OCI-LY3 (cell line): ENCODE measurements around the gene RPS6KB1.

Source experiments
- H2AFZ ChIP-seq: fragments of 200-600, 300-600 bp; shearing (Covaris generic); 2 replicates; pipeline ENCODE4 v1.6.0; 2014; ENCODE audit warnings: antibody characterized with exemption, low read depth, low read length
- H3K27ac ChIP-seq: fragments of 200-600, 300-600 bp; sonication (generic); 2 replicates; pipeline ENCODE4 v1.5.1; 2014; ENCODE audit warnings: mild to moderate bottlenecking, low read length, moderate library complexity, mixed read lengths
- H3K27me3 ChIP-seq: fragments of 200-600, 300-600 bp; sonication (generic); 2 replicates; pipeline ENCODE4 v1.6.1; 2014; ENCODE audit warnings: low read depth, low read length, mixed read lengths
- H3K36me3 ChIP-seq: fragments of 200-600, 300-600 bp; sonication (generic); replicated peaks from 2 replicates; pipeline ENCODE3; 2014; ENCODE audit warnings: low read depth, low read length, mixed read lengths
- H3K4me1 ChIP-seq: fragments of 300-600, 200-600 bp; sonication (generic); 2 replicates; pipeline ENCODE4 v1.6.1; 2014; ENCODE audit warnings: low read length, mixed read lengths
- H3K4me2 ChIP-seq: fragments of 200-600, 300-600 bp; sonication (generic); 2 replicates; pipeline ENCODE4 v1.6.1; 2014; ENCODE audit warnings: low read length, mixed read lengths
- H3K4me3 ChIP-seq: fragments of 300-600, 200-600 bp; sonication (generic); 2 replicates; pipeline ENCODE4 v1.5.1; 2014; ENCODE audit warnings: antibody characterized with exemption, mild to moderate bottlenecking, low read length, moderate library complexity
- H3K79me2 ChIP-seq: fragments of 300-600, 200-600 bp; shearing (Covaris generic); 2 replicates; pipeline ENCODE4 v1.6.1; 2014; ENCODE audit warnings: mild to moderate bottlenecking, low read length, mixed read lengths
- H3K9ac ChIP-seq: fragments of 300-600, 200-600 bp; shearing (Covaris generic); 2 replicates; pipeline ENCODE4 v1.6.0; 2014; ENCODE audit warnings: mild to moderate bottlenecking, low read length, moderate library complexity
- H3K9me3 ChIP-seq: fragments of 200-600, 300-600 bp; shearing (Covaris generic); 2 replicates; pipeline ENCODE4 v1.6.1; 2014; ENCODE audit warnings: low read length, mixed read lengths; ENCODE audit not compliant: insufficient read depth
- H4K20me1 ChIP-seq: fragments of 200-600, 300-600 bp; sonication (generic); 2 replicates; pipeline ENCODE4 v1.6.1; 2016; ENCODE audit warnings: low read length, mixed read lengths; ENCODE audit not compliant: insufficient read depth
- CTCF ChIP-seq: fragments of 200-600, 300-600 bp; sonication (generic); IDR thresholded peaks from 2 replicates; pipeline ENCODE4 v1.5.1; 2014; ENCODE audit warnings: antibody characterized with exemption, low read length, low read depth
- EZH2phosphoT487 ChIP-seq: fragments of 200-600 bp; shearing (Covaris generic); IDR thresholded peaks from 2 replicates; pipeline ENCODE4 v1.6.1; 2018; ENCODE audit warnings: antibody characterized with exemption, mixed run types, low read depth

RPS6KB1 gene

DNA sequence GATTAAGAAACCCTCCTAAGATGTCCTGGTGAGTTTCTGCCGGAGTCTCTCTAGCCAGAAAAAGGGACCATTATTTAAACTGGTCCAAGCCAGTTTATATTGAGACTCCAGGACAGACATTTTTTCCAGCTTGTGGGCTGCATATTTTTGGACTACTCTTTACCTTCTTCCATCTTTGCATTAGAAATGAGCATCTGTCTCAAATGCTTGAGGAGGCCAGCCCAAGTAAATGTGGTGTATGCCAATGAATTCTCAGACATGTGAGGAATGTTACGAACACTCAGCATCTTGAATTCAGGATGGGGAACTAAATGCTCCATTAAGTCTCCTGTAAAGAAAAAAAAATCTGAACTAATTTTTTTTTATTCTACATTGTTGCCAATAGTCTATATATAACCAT is 18.5 kb upstream of the RPS6KB1 start:
- no peaks in the 10 kb centered on the region for H3K79me2 ChIP-seq
- H3K27me3 ChIP-seq: no peaks in the 10 kb centered on the region
- no peaks in the 10 kb centered on the region for H3K36me3 ChIP-seq
- H3K4me1 ChIP-seq: no peaks in the 10 kb centered on the region
- H4K20me1 ChIP-seq: no peaks in the 10 kb centered on the region
- H2AFZ ChIP-seq: no peak overlapping the region
- TF ChIP-seq CTCF: no peak
- no peak for TF ChIP-seq EZH2phosphoT487
- H3K9me3 ChIP-seq: no peaks in the 10 kb centered on the region
- no peak overlapping the region for H3K9ac ChIP-seq
- no peak overlapping the region for H3K27ac ChIP-seq
- H3K4me3 ChIP-seq: no peak overlapping the region
- no peak overlapping the region for H3K4me2 ChIP-seq

DNA sequence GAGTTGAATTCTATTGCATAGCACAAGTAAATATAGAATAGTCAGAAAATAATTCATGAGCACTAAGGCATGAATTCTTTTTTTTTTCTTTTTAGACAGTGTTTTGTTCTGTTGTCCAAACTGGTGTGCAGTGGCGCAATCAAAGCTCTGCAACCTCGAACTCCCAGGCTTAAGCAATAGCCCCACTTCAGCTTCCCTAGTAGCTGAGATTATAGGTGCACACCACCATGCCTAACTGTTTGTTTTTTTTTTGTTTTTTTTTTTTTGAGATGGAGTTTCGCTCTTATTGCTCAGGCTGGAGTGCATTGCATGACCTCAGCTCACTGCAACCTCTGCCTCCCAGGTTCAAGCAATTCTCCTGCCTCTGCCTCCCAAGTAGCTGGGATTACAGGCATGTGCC is 16.8 kb upstream of the RPS6KB1 start:
- Histone ChIP-seq H3K27me3 (no peaks in the 10 kb centered on the region), H3K79me2 (no peaks in the 10 kb centered on the region), H3K27ac (no peak overlapping the region), H2AFZ (no peak overlapping the region), H3K4me3 (no peak overlapping the region), H3K9ac (no peak overlapping the region), H3K36me3 (no peaks in the 10 kb centered on the region), H3K4me2 (no peak overlapping the region), H4K20me1 (no peaks in the 10 kb centered on the region), H3K4me1 (no peaks in the 10 kb centered on the region), H3K9me3 (no peaks in the 10 kb centered on the region)
- TF ChIP-seq CTCF (no peak), EZH2phosphoT487 (no peak)

DNA sequence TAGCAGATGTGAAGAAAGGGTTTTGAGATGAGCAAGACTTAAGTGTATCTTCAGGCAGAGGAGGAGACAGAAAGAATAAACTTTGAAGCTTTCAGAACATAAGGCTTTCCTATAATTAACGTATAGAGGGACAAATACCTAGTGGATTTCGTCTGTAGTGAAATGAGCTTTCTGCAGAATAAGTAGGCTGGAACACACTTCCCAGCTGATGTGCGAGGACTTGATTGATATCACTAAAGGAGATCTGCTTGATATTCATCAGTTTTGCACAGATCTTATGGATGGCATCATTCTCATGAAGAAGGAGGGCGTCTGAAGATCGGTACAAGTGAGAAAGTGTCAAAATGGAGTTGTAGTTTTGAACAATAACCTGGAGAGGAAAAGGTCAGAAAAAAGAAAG is 15.0 kb upstream of the RPS6KB1 start:
- no peaks in the 10 kb centered on the region for H3K9me3 ChIP-seq
- H3K36me3 ChIP-seq: no peaks in the 10 kb centered on the region
- no peaks in the 10 kb centered on the region for H3K79me2 ChIP-seq
- no peaks in the 10 kb centered on the region for H3K4me1 ChIP-seq
- no peak overlapping the region for H3K4me2 ChIP-seq
- no peak overlapping the region for H3K9ac ChIP-seq
- TF ChIP-seq EZH2phosphoT487 (no peak), CTCF (no peak)
- no peak overlapping the region for H3K4me3 ChIP-seq
- H3K27ac ChIP-seq: no peak overlapping the region
- no peaks in the 10 kb centered on the region for H3K27me3 ChIP-seq
- H2AFZ ChIP-seq: no peak overlapping the region
- H4K20me1 ChIP-seq: no peaks in the 10 kb centered on the region

- Histone ChIP-seq H3K27me3 (no peaks in the 10 kb centered on the region), H3K4me1 (no peaks in the 10 kb centered on the region), H3K79me2 (no peaks in the 10 kb centered on the region)
Measured at GRCh38 chr17:59878624-59879023, 14.3 kb upstream of the RPS6KB1 start.

More at GRCh38 chr17:59878624-59879023, 14.3 kb upstream of the RPS6KB1 start:
- Histone ChIP-seq H3K36me3 (no peaks in the 10 kb centered on the region), H3K27ac (no peak overlapping the region), H3K4me2 (no peak overlapping the region), H3K9me3 (no peaks in the 10 kb centered on the region), H3K4me3 (no peak overlapping the region), H2AFZ (no peak overlapping the region), H4K20me1 (no peaks in the 10 kb centered on the region), H3K9ac (no peak overlapping the region)
- no peak for TF ChIP-seq CTCF
- no peak for TF ChIP-seq EZH2phosphoT487
